ENCODE data around the gene UCN.

- TF ChIP-seq ZNF274 (IDR thresholded peaks at IDR 0.05; ENCODE audit: low read depth, low read length) (no peak), YY1 (IDR thresholded peaks at IDR 0.05; ENCODE audit: insufficient read depth, insufficient read length) (no peak)
Observed at GRCh38 chr2:27354597-27354927, 46.3 kb upstream of the UCN start.

Measured in NT2/D1 (cell line).